GM18498 (cell line): ENCODE measurements around the gene COQ7.
A peak's percentile ranks its signal among the peaks of the same experiment; 100 is the strongest.

ENCODE experiments used
- ATAC-seq: cut with Tn5 transposase; IDR thresholded peaks from one replicate; pipeline ENCODE4 v1.9.1; 2021; ENCODE audit warnings: mild to moderate bottlenecking, moderate library complexity; ENCODE audit not compliant: unreplicated experiment

The COQ7 gene

DNA sequence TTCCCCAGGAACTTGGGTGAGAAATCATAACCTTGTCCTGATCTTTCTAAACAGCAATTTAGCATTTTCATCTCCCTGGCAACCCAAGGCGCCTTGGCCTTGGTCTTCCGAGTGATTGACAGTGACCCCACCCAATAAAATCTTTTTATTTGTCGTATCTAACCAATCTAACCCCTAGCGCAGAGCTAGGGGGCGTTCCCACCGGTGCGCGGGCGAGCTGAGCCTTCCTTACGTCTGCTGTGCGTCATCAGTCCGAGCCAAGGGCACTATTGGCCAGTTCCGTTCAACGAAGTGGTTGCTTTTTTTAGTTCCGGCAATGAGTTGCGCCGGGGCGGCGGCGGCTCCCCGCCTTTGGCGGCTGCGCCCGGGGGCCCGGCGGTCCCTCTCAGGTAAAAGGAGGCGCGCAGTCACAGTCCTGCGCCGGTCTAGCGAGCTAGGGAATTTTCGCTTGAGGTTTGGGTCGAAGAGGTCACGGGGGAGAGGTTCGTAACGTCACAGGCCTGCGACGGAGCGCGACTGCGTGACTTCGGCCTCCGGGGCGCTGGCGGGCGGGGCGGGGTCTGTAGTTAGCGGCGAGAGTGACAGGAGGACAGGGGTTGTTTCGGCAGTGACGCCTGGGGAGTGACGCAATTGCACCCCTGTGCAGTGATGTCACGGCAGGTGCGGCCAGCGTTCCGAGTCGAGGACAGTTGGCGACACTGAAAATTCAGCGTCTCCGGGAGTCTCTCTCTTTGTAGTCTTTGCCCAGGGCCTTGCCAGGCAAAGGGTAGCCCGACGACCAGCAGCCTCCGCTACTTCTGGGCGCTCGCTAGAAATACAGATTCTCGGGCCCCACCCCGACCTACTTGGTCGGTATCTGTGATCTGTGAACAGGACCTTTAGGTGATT lies at the start of gene COQ7:
TSS of gene COQ7 (plus strand) at position 266 of the 888 bp plus-strand sequence. CDS start at position 317, 51 bp downstream.
- ATAC-seq: peak; percentile 91

DNA sequence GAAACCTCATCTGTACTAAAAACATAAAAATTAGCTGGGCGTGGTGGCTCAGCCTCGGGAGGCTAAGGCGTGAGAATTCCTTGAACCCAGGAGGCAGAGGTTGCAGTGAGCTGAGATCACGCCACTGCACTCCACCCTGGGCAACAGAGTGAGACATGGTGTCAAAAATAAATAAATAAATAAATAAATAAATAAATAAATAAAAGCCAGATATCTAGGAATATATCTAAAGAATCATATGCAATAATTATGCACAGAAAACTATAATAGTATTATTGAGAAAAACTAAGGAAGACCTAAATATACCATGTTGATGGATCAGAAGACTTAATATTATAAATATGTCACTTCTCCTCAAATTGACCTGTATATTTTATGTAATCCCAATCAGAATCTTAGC lies 46.7 kb upstream of the COQ7 start:
- ATAC-seq: no peak

DNA sequence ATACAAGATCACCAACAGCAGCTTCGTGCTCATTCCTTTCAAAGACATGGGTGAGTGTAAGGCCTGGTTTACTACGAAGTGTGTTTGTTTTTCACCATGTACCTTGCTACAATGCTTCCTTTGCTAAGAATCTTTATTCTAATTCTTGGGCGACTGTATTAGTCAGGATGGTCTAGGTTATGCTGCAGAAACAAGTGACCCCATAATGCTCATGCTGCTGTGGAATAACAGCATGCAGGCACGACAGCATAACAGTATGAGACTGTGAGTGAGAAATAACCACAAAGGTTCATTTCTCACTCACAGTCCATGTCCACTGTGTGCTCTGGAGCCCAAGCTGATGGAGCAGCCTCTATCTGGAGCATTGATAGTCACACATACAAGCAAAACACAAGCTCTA lies 45.7 kb upstream of the COQ7 start:
- ATAC-seq: no peak

DNA sequence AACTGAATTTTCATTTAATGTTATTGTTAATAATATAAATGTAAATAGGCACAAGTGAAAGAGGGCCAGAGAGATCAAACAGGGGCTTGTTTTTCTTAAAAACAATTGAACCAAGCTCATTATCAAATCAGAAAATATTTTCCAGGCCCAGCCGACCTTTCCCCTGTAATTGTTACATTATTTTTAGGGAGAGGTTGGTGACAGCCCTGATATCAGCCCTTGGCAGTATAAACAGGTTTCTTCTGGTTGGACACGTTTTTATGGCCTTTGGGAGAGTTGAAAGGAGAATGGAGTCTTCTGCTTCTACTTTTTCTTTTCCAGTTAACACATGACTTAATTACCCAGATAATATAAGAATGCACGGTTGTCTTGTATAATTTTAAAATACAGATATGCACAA lies 40.0 kb upstream of the COQ7 start:
- no peak for ATAC-seq

DNA sequence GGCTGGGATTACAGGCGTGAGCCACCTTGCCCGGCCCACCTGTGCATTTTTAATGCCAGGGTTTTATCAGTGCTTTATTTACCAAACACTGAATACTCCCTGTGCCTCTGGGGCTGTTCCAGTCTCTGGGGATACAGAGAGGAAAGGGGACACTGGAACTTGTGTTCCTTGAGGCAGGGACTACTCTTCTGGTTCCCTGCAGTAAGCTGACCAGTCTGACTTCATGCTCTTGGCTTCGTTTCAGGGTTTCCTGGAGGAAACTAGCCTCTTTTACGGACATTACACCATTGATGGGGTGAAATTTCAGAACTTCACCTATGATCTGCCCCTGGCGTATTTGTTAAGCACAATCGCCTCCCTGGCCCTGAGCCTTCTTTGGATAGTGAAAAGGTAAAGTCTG lies 37.4 kb upstream of the COQ7 start:
- no peak for ATAC-seq

DNA sequence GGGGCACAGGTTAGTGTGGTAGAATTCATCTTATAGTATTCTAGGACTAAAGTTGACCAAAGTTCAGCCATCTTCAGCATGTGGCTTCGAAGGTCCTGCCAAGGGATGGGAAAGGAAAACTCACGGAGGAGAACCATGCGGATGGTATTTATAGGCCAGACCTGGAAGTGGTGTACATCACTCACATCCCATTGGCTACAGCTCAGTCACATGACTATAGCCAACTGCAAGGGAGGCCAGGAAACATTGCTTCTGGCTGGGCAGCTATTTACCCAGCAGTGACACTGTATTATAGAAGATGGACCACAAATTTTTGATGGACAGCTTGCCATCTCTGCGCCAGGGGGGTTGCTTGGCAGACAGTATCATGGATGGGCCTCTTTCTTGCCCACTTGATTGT lies 35.7 kb upstream of the COQ7 start:
- ATAC-seq: no peak

DNA sequence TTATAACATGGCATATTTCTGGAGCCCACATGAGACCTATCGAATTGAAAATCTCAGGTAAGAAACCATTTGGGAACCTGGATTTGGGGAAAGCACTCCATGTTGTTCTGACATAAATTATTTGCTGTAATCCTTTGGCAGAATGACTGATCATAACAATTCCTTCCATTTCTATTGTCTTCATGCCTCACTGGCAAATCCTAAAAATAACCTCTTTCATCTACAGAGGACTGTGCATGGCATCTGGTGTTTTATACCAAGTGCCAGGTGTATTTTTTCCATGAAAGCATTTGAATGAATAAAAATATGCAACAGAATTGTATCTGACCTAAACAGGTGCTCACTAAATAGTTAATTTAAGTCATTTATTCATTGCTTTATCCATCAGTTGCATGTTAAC lies 33.7 kb upstream of the COQ7 start:
- ATAC-seq: no peak

DNA sequence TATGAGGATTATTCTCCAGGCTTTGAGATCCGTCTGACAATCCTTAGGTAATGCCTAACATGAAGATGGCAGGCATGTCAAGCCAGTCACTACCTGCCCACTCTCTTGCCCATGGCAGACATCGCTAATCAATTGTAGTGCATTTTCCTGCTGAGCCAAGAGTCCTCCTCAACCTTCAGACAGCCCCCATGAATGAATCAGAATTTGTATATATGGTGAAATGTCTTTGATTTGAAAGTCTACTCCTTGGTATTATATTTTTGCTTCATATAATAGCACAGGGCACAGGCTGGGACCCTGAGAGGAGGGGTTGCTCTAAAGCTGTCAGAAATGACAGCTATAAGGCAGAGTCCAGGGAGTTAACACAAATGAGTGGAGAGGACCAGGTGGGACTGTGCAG lies 27.0 kb upstream of the COQ7 start:
- ATAC-seq: no peak

DNA sequence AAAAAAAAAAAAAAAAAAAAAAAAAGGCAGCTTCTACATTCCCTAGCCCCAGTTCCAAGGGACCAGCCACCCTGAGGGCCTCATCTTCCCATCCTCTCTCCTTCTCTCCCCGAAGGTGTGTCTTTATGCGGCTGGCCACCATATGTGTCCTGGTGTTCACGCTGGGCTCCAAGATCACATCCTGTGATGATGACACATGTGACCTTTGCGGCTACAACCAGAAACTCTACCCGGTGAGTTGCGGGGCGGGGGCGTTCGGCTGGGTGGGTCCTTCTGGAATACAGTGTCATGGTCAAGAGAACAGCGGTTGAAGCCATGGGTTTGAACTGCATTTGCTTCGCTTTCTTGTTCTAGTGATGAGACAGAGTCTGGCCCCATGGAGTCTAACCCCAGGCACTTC lies 22.6 kb upstream of the COQ7 start:
- ATAC-seq: no peak

DNA sequence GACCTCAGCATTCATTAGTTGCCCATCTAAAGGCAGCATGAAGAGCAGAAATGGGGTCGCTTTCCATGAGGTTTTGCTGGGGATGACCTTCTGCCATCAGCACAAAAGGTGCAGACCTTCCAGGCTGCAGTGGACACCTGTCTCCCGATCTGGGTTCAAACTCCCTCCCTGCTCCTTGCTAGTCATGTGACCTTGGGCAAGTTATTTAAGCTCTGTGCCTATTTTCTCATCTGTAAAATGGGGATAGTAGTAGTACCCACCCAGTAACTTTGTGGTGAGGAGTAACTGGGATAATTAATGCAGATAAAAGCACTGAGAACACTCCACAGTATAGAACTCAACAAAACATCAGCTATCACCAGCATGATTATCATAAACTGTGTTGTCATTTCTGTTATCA lies 21.4 kb upstream of the COQ7 start:
- no peak for ATAC-seq

DNA sequence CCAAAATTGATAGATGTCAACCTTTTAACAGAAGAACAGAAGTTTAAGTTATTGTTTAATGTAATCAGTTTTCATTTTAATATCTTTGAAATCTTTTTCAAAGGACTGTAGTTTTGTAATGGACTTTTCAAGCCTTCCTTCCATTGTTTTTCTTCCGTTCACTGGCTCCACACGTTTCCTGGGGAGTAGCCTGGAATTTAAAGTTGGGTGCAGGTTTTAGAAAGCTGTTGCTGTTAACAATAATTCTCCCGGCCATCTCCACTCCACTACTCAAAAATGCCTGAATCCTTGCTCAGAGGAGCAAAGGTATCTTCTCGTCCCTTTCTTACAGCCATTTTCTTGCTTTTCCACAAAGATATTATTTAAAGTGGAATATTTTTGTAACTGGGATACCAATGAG lies 4.7 kb upstream of the COQ7 start:
- no peak for ATAC-seq

DNA sequence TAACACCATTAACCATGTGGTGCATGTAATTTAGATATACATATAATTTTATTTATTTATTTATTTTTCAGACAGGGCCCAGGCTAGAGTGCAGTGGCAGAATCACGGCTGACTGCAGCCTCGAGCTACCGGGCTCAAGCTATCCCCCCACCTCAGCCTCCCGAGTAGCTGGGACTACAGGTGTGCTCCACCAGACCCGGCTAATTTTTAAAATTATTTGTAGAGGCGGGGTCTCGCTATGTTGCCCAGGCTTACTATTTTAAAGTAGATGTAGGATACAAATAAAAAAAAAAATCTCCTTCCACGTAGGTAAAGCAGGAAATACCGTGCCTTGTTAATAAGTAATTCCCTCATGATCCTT lies 446 bp upstream of the COQ7 start:
- ATAC-seq: no peak

DNA sequence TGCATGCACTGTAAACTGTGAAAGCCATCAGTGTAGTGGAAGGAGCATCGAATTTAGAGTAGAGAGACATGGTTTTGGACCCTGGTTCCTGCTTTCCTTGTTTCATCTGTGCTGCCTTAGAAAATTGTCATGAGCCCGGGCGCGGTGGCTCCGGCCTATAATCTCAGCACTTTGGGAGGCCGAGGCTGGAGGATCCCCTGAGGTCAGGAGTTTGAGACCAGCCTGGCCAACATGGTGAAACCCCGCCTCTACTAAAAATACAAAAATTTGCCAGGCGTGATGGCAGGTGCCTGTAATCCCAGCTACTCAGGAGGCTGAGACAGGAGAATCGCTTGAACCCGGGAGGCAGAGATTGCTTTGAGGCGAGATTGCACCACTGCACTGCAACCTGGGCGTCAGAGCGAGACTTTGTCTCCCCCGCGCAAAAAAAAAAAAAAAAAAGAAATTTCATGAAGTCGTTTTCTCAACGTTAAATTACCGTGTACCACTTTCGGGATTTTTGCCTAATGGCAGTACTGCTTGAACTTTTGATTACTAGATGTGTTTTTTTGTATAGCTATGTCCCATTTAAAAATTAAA lies 912 bp downstream of the COQ7 start:
- no peak for ATAC-seq

DNA sequence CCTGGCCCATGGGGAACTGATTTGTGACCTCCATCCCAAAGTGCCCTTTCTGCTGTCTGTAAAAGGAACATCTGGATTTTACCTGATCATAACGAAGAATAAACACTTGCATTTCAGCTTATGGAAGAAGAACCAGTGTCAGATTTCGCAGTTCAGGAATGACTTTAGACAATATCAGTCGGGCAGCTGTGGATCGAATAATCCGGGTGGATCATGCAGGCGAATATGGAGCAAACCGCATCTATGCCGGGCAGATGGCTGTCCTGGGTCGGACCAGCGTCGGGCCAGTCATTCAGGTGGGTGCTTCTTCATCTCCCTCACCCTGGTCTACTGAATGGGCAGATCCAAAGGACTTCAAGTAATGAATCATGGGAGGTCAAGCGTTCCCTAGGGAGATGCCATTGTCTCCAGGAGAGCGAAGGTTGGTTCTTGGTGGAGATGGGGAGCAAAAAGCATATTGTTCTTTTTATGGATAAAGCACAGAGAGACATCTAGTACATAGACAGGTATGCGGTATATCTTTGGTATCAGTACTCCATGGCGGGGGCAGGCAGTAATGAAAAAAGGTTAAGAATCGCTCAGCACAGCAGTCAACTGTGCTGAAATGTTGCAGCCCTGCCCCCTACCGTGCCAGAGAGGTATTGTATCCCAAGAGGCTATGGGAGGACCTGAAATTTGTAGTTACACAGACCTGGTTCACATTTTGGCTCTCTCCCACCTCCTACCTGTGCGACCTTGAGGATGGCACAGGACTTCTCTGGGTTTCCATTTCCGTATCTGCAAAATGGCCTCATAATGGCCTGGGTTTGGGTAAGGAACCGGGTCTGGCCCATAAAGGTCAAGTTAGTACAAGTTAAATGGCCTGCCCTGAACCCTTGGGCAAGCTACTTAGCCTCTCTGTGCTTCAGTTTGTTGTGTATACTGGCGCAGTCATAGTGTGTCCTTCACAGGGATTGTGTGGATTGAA lies 4.7 kb downstream of the COQ7 start:
- ATAC-seq: no peak

DNA sequence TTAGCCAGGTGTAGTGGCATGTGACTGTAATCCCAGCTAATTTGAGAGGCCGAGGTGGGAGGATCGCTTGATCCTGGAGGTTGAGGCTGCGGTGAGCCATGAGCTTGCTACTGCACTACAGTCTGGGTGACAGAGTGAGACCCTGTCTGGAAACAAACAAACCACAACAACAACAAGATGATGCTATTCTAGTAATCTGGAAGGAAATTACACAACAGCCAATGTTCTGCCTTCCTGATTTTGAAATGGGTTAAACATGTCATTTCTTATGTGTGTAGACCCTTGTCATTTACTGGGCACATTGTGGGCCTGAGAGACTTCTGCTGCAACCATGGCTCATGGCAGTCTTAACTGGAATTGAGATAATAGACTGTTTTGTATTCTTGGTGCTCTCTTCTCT lies 5.9 kb downstream of the COQ7 start:
- no peak for ATAC-seq

DNA sequence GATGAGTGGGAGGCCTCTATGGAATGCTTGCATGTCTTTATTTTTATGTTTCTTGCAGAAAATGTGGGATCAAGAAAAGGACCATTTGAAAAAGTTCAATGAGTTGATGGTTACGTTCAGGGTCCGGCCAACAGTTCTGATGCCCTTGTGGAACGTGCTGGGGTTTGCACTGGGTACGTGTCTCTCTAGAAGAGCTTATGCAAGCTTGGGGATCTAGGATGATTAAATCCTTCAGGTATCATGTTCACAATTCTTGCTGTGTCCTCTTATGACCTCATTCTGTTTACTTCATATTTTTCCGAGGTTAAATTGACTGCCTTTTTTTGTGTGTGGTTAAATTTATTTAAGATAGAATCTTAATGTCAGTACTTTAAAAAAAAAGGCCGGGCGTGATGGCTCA lies 6.4 kb downstream of the COQ7 start:
- ATAC-seq: no peak

DNA sequence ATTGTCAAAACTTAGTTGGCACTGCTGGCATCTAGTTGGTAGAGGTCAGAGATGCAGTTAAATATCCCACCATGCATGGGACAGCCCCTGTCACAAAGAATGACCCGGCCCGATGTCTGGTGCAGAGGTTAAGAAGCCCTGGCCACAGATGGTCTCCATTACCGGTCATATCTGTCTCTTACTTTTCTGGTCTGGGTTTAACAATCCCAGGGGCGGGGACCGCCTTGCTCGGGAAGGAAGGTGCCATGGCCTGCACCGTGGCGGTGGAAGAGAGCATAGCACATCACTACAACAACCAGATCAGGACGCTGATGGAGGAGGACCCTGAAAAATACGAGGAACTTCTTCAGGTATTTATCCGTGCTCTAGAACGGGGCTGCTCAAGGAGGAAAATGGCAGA lies 8.1 kb downstream of the COQ7 start:
- ATAC-seq: no peak

DNA sequence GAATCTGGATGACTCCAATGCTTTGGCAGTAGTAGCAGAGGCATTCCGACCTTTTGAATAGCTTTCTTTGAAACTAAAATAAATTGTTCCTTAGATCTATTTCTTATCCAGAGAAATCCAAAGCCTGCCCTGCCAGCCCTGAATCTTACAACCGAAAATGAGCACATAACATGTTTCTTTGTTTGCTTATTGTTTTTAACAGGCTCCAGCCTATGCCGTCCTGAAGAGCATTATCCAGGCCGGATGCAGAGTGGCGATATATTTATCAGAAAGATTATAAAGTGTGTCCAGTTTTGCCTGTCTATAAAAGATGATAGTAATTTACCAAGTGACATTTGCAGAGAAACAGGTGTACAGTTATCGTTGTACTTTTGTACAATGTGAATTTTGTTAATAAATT lies 10.5 kb downstream of the COQ7 start:
- no peak for ATAC-seq

DNA sequence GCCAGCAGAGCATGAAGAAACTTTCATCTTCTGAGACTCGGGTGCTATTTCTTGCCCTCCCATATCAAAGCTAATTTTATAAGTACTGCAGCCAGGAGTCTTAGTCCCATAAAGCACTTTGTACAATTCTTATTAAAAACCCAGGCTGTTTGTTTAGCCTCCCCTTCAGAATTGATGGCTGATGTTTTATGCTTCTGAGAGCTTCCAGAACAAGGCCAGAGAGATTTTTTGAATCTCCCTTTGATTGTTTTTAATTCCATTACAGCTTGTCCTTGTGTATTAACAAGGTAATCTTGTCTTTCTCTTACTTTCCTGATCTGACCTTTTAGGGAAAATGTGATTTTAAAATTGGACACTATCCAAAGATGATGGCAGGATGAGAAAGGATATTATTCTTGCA lies 16.3 kb downstream of the COQ7 start:
- ATAC-seq: no peak

DNA sequence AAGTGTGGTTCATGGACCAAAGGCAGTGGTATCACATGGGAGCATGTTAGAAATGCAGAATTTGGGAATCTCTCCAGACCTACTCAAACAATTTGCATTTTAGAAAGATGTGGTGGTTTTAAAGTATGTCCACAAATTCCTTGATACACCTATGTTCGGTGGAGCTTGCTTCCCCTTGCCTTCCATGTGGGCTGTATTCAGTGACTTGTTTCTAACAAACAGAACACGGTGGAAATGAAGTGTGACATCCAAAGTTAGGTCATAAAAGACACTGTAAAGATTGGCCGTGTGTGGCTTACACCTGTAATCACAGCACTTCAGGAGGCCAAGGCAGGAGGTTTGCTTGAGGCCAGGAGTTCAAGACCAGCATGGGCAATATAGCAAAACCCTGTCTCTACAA lies 16.7 kb downstream of the COQ7 start:
- no peak for ATAC-seq

DNA sequence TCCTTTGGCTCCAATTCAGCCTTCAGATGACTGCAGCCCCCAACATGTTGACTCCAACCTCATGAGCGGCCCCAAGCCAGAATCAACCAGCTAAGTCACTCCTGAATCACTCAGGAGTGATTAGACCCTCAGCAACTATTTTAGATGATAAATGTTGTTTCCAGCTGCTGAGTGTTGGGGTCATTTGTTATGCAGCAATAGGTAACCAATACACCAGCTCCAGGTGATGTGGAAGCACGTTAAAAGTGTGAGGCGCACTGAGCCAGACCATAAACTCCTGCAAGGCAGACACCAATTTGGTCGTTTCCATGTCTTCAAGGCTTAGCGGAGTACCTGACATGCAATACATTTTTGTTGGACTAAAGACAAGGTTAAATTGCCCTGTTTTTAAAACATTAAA lies 17.5 kb downstream of the COQ7 start:
- ATAC-seq: no peak
